ENCODE data around the gene INTS1.

Gene INTS1

GRCh38 chr7:1448958-1449357 lies 55.2 kb downstream of the INTS1 start:
- H3K9me3 ChIP-seq (ENCODE audit: control insufficient read depth, insufficient read depth, low read length), result no peaks in the 10 kb centered on the region
- no peaks in the 10 kb centered on the region for H3K4me1 ChIP-seq (ENCODE audit: control insufficient read depth, low read length)
- H3K27ac ChIP-seq (ENCODE audit: low read depth, low read length), result no peak overlapping the region
- no peak overlapping the region for H3K4me3 ChIP-seq (ENCODE audit: low read length)
- no peaks in the 10 kb centered on the region for H3K36me3 ChIP-seq (ENCODE audit: control insufficient read depth, low read length)
- H3K9me2 ChIP-seq (replicated peaks; ENCODE audit: control insufficient read depth, low read length), result no peaks in the 10 kb centered on the region
- no peaks in the 10 kb centered on the region for H4K20me1 ChIP-seq (ENCODE audit: control insufficient read depth, insufficient read depth, low read depth, low read length)
- no peaks in the 10 kb centered on the region for H3F3A ChIP-seq (ENCODE audit: control insufficient read depth, insufficient read depth)
- no peaks in the 10 kb centered on the region for H3K79me2 ChIP-seq (ENCODE audit: control insufficient read depth, low read length)
- TF ChIP-seq CTCF (IDR thresholded peaks at IDR 0.05; ENCODE audit: low read depth, low read length, poor library complexity, severe bottlenecking), result peak; percentile 40
- no peak for TF ChIP-seq EZH2phosphoT487 (IDR thresholded peaks at IDR 0.05; ENCODE audit: borderline replicate concordance, low read length)
- no peak overlapping the region for H3K4me2 ChIP-seq (ENCODE audit: low read length)
- H3K27me3 ChIP-seq (ENCODE audit: control insufficient read depth, low read length), result 0 out of 2 replicates have a peak, but pooled peaks cover 2% of the 10 kb centered on the region

GRCh38 chr7:1447551-1448244 lies 56.5 kb downstream of the INTS1 start:
- Histone ChIP-seq H3K27me3 (ENCODE audit: control insufficient read depth, low read length) (0 out of 2 replicates have a peak, but pooled peaks cover 2% of the 10 kb centered on the region), H3K4me1 (ENCODE audit: control insufficient read depth, low read length) (no peaks in the 10 kb centered on the region), H3K4me2 (ENCODE audit: low read length) (no peak overlapping the region), H3K79me2 (ENCODE audit: control insufficient read depth, low read length) (no peaks in the 10 kb centered on the region), H3K27ac (ENCODE audit: low read depth, low read length) (no peak overlapping the region), H3K4me3 (ENCODE audit: low read length) (no peak overlapping the region), H3K9me3 (ENCODE audit: control insufficient read depth, insufficient read depth, low read length) (no peaks in the 10 kb centered on the region), H3K9me2 (replicated peaks; ENCODE audit: control insufficient read depth, low read length) (no peaks in the 10 kb centered on the region), H3F3A (ENCODE audit: control insufficient read depth, insufficient read depth) (no peaks in the 10 kb centered on the region), H3K36me3 (ENCODE audit: control insufficient read depth, low read length) (no peaks in the 10 kb centered on the region), H4K20me1 (ENCODE audit: control insufficient read depth, insufficient read depth, low read depth, low read length) (no peaks in the 10 kb centered on the region)
- no peak for TF ChIP-seq EZH2phosphoT487 (IDR thresholded peaks at IDR 0.05; ENCODE audit: borderline replicate concordance, low read length)
- TF ChIP-seq CTCF (IDR thresholded peaks at IDR 0.05; ENCODE audit: low read depth, low read length, poor library complexity, severe bottlenecking), result no peak

- Histone ChIP-seq H3K4me2 (ENCODE audit: low read length) (no peak overlapping the region), H3F3A (ENCODE audit: control insufficient read depth, insufficient read depth) (no peaks in the 10 kb centered on the region), H3K9me2 (replicated peaks; ENCODE audit: control insufficient read depth, low read length) (no peaks in the 10 kb centered on the region), H3K4me3 (ENCODE audit: low read length) (no peak overlapping the region), H3K4me1 (ENCODE audit: control insufficient read depth, low read length) (no peaks in the 10 kb centered on the region), H3K9me3 (ENCODE audit: control insufficient read depth, insufficient read depth, low read length) (no peaks in the 10 kb centered on the region), H3K27ac (ENCODE audit: low read depth, low read length) (no peak overlapping the region), H4K20me1 (ENCODE audit: control insufficient read depth, insufficient read depth, low read depth, low read length) (no peaks in the 10 kb centered on the region), H3K27me3 (ENCODE audit: control insufficient read depth, low read length) (0 out of 2 replicates have a peak, but pooled peaks cover 2% of the 10 kb centered on the region), H3K36me3 (ENCODE audit: control insufficient read depth, low read length) (no peaks in the 10 kb centered on the region), H3K79me2 (ENCODE audit: control insufficient read depth, low read length) (no peaks in the 10 kb centered on the region)
- TF ChIP-seq EZH2phosphoT487 (IDR thresholded peaks at IDR 0.05; ENCODE audit: borderline replicate concordance, low read length) (no peak), CTCF (IDR thresholded peaks at IDR 0.05; ENCODE audit: low read depth, low read length, poor library complexity, severe bottlenecking) (no peak)
Measured at GRCh38 chr7:1447112-1447511, 57.1 kb downstream of the INTS1 start.
